ENCODE results near the gene N4BP3.

The N4BP3 gene

DNA sequence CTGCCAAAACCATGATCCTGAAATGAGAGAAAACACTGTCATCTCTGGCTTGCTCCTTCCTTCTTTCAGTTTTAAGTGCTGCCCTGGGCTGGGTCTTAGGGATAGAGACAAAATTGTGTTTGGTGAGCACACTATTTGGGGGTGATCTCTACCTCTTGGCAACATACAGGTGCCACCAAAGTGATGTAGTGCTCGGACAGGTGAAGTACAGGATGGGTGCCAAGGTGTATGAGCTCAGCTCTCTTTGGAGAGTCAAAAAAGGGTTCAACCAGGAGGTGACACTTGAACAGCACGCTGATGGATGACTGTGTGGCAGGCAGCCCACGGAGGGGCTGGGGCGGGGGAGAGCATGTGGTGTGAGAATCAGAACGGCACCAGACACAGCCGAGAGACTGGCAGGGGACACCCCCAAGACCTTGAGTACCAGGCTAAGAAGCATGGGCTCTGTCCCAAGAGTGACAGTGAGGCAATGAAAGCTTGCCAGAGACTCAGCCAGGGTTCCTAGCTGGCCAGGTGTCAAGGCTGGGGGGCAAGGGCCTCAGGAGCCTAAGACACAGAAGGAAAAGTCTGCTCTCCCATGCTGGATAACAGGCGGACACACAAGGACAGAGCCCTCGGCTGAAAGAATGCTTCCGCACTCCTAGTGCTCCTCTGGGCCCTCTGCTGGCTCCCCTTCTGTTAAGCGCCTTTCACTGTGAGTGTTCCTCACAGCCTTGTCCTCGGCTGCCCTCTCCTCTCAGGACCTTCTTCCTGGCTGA is 37.8 kb downstream of the N4BP3 start:
- no peak for DNase-seq

GRCh38 chr5:178152491-178153444 is 39.4 kb downstream of the N4BP3 start:
- DNase-seq: no peak

GRCh38 chr5:178153530-178154340 is 40.4 kb downstream of the N4BP3 start, which contains the start of gene NHP2:
Gene NHP2, minus strand, starts transcription at chr5:178153885. Its CDS starts 68 bp downstream, at chr5:178153817.
- peak; percentile 96 for DNase-seq

- no peak for DNase-seq
Measured at GRCh38 chr5:178155065-178155464, 41.7 kb downstream of the N4BP3 start.

- no peak for DNase-seq
Measured at GRCh38 chr5:178160176-178160575, 46.8 kb downstream of the N4BP3 start.

DNA sequence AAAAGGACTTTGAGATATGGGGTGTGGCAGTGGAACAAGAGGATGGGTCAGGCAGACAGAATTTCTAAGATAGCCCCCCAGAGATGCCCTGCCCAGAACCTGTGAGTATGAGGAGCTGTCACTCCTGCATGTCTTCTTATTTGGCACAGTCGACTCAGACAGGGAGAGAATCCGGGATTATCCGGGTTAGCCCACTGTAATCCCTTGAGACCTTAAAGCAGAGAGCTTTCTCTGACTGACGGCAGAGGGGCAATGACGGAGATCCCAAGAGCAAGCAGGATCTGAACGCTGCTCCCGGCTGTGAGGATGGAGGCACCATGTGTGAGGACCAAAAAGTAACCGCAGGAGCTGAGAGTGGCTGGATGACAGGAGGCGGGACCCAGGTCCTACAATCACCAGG is 49.1 kb downstream of the N4BP3 start:
- no peak for DNase-seq

- peak; percentile 85 for DNase-seq
Measured at GRCh38 chr5:178163772-178164735, 50.7 kb downstream of the N4BP3 start.

DNA sequence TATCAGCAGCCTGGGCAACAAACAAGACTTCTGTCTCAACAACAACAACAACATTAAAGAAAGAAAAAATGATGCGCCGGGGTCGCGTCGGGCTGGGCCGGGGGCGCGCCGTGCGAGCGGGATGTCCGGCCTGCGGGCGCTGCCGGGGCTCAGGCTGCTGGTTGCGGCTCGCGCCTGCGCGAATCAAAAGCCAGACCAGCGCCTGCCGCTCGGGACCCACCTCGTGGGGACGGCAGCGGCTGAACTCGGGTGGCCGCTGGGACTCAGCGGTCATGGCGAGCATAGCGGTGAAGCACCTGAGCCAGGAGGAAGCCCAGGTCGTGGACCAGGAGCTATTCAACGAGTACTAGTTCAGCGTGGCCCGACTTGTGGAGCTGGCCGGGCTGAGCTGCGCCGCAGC is 52.2 kb downstream of the N4BP3 start:
- no peak for DNase-seq

GRCh38 chr5:178170455-178170854 is 57.1 kb downstream of the N4BP3 start:
- DNase-seq: no peak

GRCh38 chr5:178174456-178174855 is 61.1 kb downstream of the N4BP3 start:
- DNase-seq: no peak
